ENCODE data around the gene PIH1D2.

DNA sequence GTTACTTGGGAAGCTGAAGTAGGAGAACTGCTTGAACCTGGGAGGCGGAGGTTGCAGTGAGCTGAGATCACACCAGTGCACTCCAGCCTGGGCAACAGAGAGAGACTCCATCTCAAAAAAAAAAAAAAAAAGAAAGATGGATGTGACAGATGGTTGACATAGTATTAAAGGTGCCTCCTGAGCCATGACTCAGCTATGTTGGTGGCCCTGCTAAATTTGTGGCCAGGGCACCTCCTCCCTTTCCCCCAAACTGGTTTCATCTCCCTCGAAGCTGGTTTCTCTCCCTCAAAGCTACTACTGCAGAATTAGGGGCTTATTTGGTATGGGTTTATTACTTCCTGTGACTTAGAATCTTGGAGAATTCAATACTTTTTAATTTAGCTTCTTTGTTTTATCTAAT, 44.4 kb upstream of the PIH1D2 start:
- TF ChIP-seq, protein P1, sequence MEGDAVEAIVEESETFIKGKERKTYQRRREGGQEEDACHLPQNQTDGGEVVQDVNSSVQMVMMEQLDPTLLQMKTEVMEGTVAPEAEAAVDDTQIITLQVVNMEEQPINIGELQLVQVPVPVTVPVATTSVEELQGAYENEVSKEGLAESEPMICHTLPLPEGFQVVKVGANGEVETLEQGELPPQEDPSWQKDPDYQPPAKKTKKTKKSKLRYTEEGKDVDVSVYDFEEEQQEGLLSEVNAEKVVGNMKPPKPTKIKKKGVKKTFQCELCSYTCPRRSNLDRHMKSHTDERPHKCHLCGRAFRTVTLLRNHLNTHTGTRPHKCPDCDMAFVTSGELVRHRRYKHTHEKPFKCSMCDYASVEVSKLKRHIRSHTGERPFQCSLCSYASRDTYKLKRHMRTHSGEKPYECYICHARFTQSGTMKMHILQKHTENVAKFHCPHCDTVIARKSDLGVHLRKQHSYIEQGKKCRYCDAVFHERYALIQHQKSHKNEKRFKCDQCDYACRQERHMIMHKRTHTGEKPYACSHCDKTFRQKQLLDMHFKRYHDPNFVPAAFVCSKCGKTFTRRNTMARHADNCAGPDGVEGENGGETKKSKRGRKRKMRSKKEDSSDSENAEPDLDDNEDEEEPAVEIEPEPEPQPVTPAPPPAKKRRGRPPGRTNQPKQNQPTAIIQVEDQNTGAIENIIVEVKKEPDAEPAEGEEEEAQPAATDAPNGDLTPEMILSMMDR (IDR thresholded peaks at IDR 0.05): no peak
- TF ChIP-seq POLR2A (IDR thresholded peaks at IDR 0.05): no peak
